VCaP (cell line): ENCODE data around the gene CUL7.
"Not testable (repeated sequence)": the region's sequence is repeated elsewhere in the genome, so short reads cannot be mapped to it uniquely, and the experiment has no call there.

ENCODE experiments used
- H3K27ac ChIP-seq: fragments of 450-650 bp; 2 replicates; pipeline ENCODE4 v1.5.1; 2017
- TF ChIP-seq, protein P1 (sequence below): fragments of 450-650 bp; conservative IDR thresholded peaks from 2 replicates; pipeline ENCODE4 v1.5.1; 2017; ENCODE audit warnings: mild to moderate bottlenecking, moderate library complexity

The CUL7 gene

GRCh38 chr6:43086022-43086658 lies 32.5 kb upstream of the CUL7 start:
- TF ChIP-seq, protein P1, sequence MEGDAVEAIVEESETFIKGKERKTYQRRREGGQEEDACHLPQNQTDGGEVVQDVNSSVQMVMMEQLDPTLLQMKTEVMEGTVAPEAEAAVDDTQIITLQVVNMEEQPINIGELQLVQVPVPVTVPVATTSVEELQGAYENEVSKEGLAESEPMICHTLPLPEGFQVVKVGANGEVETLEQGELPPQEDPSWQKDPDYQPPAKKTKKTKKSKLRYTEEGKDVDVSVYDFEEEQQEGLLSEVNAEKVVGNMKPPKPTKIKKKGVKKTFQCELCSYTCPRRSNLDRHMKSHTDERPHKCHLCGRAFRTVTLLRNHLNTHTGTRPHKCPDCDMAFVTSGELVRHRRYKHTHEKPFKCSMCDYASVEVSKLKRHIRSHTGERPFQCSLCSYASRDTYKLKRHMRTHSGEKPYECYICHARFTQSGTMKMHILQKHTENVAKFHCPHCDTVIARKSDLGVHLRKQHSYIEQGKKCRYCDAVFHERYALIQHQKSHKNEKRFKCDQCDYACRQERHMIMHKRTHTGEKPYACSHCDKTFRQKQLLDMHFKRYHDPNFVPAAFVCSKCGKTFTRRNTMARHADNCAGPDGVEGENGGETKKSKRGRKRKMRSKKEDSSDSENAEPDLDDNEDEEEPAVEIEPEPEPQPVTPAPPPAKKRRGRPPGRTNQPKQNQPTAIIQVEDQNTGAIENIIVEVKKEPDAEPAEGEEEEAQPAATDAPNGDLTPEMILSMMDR: no peak
- H3K27ac ChIP-seq: no peak overlapping the region

DNA sequence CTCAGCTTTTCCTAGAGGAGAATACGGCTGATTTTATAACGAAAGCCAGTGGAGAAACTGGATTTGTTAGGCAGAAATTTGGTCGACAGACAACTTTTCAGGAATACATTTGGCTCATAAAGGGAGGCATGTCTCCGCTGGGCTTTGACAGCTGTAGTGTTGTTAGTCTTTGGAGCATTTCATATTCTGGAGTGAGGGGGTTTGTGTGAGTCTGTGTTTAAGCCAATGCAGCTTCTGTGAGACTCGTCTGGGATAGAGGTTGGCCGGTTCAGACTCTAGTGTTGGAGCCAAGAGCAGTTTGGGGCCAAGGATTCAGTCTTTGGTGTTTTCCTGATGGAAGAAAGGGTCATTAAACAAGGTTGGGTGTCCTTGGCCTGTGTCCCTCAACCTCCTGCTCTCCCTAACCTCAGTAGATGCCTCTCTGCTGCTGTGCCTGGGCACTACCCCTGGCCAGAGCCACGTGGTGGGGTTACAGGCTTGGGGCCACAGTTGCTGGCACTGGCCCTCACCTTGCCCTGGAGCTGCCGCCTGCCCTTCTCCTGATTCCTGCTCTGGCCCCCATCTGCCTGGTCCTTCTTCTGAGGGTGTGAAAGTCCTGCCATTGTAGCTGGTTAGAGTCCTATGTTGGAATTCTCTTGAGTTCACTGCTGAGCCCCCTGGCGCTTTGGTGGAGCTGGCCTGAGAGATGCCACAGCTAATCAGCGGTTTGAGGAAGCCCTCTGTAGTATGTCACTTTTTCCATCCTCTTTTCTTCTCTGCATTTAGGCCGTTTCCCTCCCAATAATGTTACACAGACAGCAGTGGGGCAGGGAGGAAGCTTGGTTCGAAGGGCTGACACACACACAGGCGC lies 29.4 kb upstream of the CUL7 start:
- TF ChIP-seq, protein P1: no peak
- no peak overlapping the region for H3K27ac ChIP-seq

GRCh38 chr6:43081922-43082321 lies 28.3 kb upstream of the CUL7 start:
- H3K27ac ChIP-seq: not testable (repeated sequence)

DNA sequence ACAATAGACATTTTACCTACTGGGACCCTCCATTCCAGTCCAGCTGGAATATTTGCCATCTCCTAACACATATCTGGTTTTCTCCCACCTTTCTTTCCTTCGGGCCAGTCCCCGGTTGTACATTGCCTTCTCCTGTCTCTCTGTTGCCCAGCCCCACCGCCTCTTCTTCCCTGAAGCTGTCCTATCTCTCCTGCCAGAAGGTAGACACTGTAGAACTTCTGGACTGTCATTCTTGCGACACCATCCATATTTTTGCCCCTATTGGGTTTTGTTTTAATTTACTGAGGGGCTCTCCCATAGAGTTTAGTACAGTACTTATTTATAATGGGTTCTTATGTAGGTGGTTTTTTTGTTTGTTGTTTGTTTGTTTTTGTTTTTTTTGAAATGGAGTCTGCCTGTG lies 27.4 kb upstream of the CUL7 start:
- TF ChIP-seq, protein P1: no peak
- no peak overlapping the region for H3K27ac ChIP-seq

- H3K27ac ChIP-seq: no peak overlapping the region
- TF ChIP-seq, protein P1: no peak
These were observed 25.0 kb upstream of the CUL7 start for GRCh38 chr6:43078691-43079090.

DNA sequence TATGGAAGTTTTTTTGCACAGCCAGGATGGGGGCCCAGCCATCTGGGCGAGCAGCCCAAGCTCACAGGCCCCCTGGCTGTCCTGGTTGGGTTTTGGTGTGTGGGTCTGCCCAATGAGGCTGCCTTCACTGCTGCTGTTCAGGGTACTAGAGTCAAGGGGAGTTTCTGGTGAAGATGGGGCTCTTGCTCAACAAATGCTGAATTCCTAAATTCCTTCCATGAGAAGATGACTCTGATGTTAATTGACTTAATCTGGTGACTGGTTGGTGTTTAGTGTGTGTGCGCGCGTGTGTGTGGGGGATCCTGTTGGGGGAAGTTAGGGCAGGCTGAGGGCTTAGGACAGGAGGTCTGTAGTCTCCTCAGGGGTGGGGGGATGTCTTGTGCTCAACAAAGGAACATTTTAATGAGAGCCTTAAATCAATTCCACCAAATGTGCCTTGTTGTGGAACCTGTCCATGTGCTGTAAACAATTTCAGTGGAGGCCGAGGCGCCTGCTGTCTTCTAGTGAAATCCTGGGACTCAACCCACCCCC lies 24.4 kb upstream of the CUL7 start:
- H3K27ac ChIP-seq: no peak overlapping the region
- TF ChIP-seq, protein P1: no peak

- H3K27ac ChIP-seq: peak overlapping the region; percentile 81
- TF ChIP-seq, protein P1: no peak
These were observed 23.7 kb upstream of the CUL7 start for GRCh38 chr6:43077333-43077809.
